HG03432 (cell line): ENCODE results near the gene CALML5.

Experiments
- ATAC-seq: cut with Tn5 transposase; IDR thresholded peaks from one replicate; pipeline ENCODE4 v1.9.1; 2021; ENCODE audit warnings: mild to moderate bottlenecking, moderate library complexity; ENCODE audit not compliant: unreplicated experiment

The CALML5 gene

DNA sequence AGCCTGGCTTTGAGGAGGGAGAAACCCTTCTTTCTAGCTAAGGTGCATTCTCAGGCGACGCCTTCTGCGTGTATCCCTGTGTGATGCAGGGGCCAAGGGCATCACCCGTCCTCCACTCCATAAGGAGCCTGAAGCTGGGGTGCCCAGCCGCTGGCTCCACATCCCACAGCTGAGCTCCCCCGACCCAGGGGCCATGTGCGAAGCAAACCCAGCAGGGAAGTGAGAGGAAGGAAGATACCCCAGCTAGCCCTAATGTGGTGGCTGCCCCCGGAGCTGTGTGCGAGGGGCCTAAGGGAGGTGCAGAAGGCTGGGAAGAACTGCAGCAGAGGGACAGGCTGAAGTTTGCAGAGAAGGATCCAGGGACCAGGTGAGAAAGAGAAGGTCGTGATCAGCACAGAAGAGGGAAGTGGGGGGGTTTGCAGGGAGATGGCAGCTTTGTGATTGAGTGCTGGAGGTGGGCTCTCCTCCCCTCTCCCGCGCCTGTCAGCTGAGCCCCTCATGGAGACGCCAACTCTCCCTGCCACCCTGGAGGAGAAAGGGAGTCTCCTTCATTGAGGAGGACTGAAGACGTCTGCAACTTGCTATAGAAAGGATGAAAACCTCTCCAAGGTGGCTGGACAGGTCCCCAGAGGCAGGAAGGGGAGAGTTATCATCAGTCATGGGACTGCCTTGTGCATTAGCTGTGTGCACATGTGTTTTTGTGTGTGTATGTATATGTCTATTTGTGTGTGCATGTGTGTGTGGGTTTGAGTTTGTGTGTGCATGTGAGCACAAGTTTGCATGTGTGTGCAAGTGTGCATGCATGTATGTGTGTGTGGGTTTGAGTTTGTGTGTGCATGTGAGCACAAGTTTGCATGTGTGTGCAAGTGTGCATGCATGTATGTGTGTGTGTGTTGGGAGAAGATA, 3.5 kb upstream of the CALML5 start:
- ATAC-seq = no peak

- no peak for ATAC-seq
Observed at GRCh38 chr10:5502061-5502521, 2.7 kb upstream of the CALML5 start.

DNA sequence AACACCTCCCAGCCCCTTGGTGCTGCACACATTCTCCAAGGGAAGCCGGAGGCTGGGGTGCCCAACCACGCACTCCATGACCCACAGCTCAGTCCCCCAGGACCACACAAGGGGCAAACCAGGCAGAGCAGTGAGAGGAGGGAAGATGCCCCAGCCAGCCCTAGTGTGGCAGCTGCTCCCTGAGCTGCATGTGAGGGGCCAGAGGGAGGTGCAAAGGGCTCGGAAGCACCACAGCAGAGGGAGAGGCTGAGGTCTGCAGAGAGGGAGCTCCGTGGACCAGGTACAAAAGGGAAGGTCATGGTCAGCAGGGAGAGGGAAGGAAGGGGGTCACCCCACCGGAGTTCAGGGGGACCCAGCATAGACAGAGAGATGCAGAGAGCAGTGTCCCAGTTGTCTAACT, 1.5 kb upstream of the CALML5 start:
- ATAC-seq = no peak

DNA sequence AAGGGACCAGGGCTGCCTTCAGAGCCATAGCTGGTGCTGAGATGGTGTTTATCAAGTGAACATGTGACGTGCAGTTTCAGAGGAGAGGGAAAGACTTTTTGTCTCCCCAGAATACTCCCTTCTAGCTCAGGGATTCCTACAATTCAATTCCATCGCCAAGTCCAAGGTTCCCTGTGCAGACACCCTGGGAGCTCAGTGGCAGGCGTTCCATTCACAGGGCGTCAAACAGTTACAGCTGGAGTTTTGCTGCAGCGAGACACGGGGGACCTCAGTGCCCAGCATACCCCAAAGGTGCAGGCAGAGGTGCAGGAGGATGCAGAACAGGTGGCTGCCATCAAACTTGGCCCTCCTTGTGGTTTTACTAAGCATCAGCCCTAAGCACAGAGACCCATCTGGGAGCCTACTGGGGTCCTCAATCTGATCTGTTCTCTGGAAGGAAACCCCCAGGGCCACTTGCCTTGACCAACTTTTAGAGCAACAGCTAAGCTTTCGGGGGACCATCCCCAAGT, 846 bp upstream of the CALML5 start:
- no peak for ATAC-seq

DNA sequence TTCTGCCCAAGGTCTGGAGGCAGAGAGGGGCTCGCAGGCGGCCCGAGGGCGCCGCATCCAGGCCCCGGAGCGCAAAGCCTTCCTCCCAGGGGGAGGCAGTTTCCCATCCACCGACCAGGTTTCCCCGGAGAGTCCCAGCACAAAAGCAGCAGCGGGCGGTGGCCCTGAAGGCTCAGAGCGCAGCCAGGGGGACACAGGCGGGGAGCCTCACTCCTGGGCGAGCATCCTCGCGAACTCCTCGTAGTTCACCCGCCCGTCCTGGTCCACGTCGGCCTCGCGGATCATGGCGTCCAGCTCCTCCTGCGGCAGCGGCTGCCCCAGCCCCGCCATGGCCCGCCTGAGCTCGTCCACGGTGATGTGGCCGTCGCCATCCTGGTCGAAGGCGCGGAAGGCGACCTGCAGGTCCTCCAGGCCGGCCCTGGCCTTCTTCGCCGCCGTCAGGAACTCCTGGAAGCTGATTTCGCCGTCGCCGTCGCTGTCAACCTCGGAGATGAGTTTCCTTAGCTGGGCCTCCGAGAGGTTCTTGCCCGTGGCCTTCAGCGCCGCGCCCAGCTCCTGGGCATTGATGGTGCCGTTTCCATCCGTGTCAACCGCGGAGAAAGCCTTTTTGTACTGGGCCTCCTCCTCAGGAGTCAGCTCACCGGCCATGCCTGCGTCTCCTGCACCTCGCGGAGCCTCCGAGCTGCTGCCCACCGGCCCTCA, 428 bp downstream of the CALML5 start:
- ATAC-seq = no peak

GRCh38 chr10:5497948-5498730, 1.2 kb downstream of the CALML5 start:
- no peak for ATAC-seq

- no peak for ATAC-seq
Observed at GRCh38 chr10:5497289-5497688, 2.1 kb downstream of the CALML5 start.

GRCh38 chr10:5496261-5497250, 2.8 kb downstream of the CALML5 start:
- ATAC-seq = no peak

DNA sequence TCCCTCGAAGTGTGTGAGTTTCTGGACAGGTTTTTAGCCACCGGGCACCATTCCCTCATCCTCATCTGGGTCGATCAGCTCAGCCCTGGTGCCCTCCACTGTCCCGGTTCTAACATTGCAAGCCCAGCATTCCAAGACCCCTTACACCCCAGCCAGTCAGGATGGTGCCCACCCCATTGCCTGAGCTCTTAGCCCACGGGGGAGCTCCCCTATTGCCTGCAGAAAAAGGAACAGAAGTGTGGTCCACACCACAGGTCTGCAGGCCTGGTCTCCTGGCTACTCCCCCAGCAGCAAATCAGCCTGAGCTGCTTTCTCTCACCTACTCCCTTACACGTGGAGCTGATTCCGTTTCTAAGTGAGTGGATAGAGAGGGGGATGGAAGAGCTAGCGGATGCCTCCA, 4.8 kb downstream of the CALML5 start:
- ATAC-seq = no peak

DNA sequence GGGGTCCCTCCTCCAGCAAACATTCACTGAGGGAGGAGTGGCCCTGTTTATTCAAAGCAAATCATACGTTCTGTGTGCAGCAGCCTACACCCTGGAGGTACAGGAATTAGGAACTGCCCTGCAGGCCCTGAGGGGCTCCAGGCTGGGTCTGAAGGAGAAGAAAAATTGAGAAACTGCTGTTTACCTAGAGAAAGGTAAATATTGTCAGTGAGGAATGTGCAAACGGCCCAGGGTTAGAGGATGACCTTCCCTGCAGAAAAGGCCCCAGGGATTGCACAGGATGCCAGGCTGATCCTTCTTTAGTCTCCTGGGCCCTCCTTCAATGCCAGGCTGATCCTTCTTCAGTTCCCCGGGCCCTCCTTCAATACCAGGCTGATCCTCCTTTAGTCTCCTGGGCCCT, 5.7 kb downstream of the CALML5 start:
- ATAC-seq = no peak

DNA sequence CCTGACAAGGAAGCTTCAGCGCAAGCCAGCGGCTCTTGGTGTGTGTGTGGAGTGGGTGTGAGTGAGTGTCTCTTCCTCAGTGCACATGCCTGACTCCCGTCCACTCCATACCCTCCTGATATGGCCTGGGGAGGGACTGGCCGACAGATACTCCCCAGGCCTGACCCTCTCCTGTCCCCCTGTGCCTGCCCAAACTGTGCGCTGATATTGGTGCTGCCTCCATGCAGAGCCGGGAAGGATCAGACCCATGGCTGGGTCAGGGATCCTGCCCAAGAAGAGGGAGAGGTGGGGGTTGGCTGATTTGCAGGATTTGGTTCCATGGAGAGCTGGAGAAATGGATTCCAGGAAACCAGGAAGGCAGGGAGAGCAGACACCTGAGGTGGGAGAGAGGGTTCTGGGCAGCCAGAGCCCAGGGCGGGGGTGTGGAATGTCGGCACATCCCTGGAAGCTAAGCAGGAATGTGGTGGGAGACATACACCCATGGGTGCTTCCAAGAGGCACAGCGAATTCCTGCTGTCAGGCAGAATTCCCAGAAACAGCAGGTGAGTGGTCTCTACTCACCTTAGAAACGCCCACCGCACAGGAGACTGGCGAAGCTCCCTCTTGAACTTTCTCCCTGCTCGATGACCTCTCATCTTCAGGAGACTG, 6.3 kb downstream of the CALML5 start:
- no peak for ATAC-seq

DNA sequence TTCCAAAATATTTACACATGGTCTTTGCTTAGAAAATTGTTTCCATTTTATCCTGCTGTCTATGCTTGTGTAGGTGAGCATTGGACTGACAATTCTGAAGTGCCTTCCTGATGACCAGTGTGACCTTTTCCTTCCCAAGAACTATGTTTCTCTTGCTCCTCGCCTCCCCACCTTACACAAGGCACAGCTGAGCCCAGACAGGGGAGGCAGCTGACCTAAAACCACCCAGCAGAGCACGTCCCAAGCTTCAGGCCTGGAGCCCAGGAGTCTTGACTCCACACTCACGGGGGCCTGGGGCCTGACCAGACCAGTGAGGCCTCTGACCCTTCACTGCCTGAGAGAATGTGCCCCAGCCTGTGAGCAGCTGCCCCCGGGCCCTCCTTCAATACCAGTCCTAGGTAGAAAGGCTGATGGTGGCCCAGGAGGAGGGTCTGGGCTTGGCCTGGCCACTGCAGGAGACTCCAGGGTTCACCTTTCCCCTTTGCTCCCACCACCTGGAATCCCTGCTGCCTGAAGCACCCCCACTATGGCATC, 7.0 kb downstream of the CALML5 start:
- ATAC-seq = no peak

- no peak for ATAC-seq
Observed at GRCh38 chr10:5491477-5491876, 7.9 kb downstream of the CALML5 start.

DNA sequence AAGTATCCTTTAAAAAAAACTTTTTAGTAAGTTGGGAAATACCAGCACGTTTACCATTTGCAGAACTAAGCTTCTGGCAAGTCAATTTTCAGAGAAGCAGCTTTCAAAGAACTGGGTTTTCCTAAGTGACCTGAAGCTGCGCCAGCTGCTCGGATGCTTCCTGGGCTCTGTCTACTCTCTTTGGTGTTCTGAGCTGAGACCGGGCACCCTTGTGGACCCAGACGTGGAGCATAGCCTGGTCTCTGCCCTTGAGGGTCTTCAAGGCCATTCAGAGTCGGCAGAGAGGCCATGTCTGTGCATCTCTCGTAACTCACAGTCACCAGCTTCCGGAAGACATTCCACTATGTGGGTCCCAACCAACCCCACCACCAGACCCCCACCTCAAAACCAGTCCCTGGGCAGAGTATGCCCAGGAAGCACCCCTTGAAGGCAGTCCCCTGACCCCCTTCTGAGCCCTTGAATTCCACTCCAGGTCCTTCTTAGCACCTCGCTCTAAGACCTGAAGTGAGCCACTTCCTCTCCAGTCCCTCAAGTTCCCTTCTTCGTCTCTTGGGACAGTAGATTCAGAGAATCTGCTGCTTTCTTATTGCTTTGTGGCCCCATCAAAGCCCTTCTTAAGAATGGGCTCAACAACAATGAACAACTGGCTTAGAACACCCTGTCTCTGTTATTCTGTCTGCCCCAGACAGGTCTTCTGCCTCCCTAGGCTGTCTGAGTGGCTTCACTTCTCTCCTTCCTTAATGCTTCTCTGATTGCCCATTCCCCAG, 8.5 kb downstream of the CALML5 start:
- no peak for ATAC-seq

DNA sequence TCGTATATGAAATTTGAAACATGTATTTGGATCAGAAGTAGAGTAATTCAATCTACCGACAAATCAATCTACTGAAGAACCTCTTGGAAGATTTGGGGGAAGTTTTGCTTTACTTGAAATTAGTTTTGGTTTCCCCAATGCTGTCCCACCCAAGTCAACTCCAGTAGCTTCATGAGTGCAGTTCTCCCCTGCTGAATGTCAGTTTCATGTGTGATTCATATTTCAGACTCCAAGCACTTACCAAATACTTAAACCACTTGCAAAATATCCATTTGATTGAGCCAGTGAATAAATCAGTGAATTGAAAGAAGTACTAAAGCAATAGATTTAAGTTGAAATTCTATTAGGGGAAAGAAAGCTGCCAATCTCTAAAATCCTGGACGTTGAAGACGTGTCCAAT, 9.3 kb downstream of the CALML5 start:
- no peak for ATAC-seq

DNA sequence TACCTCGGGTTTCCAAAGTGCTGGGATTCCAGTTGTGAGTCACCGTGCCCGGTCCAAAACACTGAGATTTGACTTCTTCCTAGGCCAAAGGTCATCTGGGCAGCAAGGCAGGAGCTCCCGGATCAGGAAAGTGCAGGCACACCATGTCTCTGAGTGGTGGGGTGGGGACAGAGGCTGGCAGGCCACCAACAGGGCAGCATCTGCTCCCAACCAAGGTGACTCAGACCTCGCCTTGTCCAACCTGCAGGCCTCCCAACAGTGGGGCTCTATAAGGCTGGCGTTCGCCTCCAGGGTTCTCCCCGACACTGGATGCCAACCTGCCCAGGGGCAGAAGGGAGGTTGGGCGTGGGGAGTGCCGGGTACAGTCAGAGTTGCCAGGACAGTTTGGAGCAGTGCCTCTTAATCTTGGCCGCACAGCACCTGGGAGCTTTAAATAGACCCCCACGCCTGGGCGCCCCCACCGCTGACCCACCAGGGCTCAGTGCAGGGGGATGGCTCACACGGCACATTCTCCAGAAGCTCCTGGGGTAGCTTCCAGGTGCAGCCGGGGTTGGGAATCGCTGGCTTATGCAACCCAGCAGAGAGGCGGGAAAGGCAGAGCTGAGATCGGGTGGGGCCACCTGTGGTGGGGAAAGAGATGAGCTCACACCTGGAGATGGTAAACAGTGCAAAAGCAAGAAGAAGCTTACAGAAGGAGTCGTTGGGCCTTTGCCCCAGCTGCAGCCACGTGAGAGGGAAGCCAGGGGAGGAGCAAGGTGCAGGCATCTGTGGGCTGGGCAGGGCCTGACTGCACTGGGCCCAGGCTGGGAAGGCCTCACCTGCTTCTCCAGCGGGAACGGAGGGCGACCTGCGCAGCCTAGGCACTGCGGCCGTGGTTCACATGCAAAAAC, 10.9 kb downstream of the CALML5 start:
- no peak for ATAC-seq

DNA sequence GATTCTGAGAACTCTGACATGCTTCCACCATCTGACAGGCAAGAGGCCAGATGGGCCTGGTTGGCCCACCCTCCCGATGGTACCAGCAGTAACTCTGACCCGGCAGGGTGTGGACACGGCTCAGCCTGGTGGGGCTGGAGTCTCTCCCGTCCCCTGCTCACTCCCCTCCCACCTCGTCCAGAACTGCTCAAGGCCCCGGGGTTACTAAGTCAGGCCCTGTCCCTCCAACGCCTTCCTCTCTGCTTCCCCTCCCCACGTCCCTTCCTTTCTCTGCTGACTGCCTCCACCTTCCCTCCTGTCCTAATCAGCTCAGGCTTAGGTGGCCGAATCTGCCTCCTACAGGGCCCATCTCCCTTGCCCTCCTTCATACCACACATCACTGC, 12.5 kb downstream of the CALML5 start:
- no peak for ATAC-seq
